Measurements from ENCODE around the gene CAVIN4.

The CAVIN4 gene

GRCh38 chr9:100626949-100627348 lies 49.1 kb downstream of the CAVIN4 start:
- DNase-seq (ENCODE audit: low spot score) = no peak
- TF ChIP-seq, protein P1, sequence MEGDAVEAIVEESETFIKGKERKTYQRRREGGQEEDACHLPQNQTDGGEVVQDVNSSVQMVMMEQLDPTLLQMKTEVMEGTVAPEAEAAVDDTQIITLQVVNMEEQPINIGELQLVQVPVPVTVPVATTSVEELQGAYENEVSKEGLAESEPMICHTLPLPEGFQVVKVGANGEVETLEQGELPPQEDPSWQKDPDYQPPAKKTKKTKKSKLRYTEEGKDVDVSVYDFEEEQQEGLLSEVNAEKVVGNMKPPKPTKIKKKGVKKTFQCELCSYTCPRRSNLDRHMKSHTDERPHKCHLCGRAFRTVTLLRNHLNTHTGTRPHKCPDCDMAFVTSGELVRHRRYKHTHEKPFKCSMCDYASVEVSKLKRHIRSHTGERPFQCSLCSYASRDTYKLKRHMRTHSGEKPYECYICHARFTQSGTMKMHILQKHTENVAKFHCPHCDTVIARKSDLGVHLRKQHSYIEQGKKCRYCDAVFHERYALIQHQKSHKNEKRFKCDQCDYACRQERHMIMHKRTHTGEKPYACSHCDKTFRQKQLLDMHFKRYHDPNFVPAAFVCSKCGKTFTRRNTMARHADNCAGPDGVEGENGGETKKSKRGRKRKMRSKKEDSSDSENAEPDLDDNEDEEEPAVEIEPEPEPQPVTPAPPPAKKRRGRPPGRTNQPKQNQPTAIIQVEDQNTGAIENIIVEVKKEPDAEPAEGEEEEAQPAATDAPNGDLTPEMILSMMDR (IDR thresholded peaks at IDR 0.05; ENCODE audit: extremely low read depth, missing control alignments) = no peak

- no peak for DNase-seq (ENCODE audit: low spot score)
- TF ChIP-seq, protein P1 (IDR thresholded peaks at IDR 0.05; ENCODE audit: extremely low read depth, missing control alignments) = no peak
Observed at GRCh38 chr9:100637787-100638186, 59.9 kb downstream of the CAVIN4 start.

Data from GM20000 (cell line).